K562 (cell line): Measurements from ENCODE around the gene MFN1. TPM values are rescaled to one million over a fixed set of nuclear protein-coding genes. Genes with fewer than 3 reads are reported as not detected.

Source experiments
- ATAC-seq: fragments of 200-7000 bp; cut with Tn5 transposase; 3 replicates; pipeline ENCODE4 v1.9.1; 2020; ENCODE audit warnings: moderate library complexity
- BruUV-seq: library from RNA; stranded (reverse); fragments of 400-500 nt; replicated peaks from 2 replicates; lab custom pipeline; 2021; lab: Mats Ljungman, UMichigan
- CTCF ChIA-PET: fragments of 300-600 bp; formaldehyde crosslinking; extraction: SDS; loops from one replicate; lab custom pipeline; 2021; ENCODE audit warnings: low intra/inter-chr PET ratio; lab: Yijun Ruan, JAX
- POLR2A ChIA-PET: fragments of 300-600, 350-650 bp; sonication (Branson Sonifier 250); formaldehyde crosslinking; extraction: SDS; loops from one replicate; lab custom pipeline; 2021; ENCODE audit warnings: antibody characterized with exemption, inconsistent platforms; lab: Yijun Ruan, JAX
- DNase-seq, 4 experiments: peaks; one replicate each; pipeline versions ENCODE4 v3.0.0 to v3.0.0-alpha.2; 2011 to 2018; ENCODE audit warnings: low spot score in 3 of 4, mixed read lengths in 3 of 4; ENCODE audit errors: extremely low read depth in 1 of 4
- FAIRE-seq: peaks from 2 replicates; lab custom pipeline; 2011; peaks lifted over from hg19 to GRCh38; lab: Jason Lieb, UNC
- H2AFZ ChIP-seq: 2 replicates; pipeline ENCODE4 v1.6.0; 2011; ENCODE audit warnings: low read depth, low read length, control low read depth, inconsistent platforms
- H3K27ac ChIP-seq: fragments of 200-600 bp; 3 replicates; pipeline ENCODE4 v1.8.0; 2011; ENCODE audit warnings: low read depth, mild to moderate bottlenecking, control low read depth, inconsistent platforms, low read length, moderate library complexity, mixed read lengths; ENCODE audit errors: extremely low read depth
- H3K27me3 ChIP-seq, 2 experiments: fragments of 300-600 bp in 1 of 2; 2 replicates in 1 of 2; 3 replicates in 1 of 2; pipeline versions ENCODE4 v1.6.0 to v1.8.0; 2011; ENCODE audit warnings: inconsistent platforms in 2 of 2, low read length in 2 of 2, mild to moderate bottlenecking in 1 of 2, mixed read lengths in 1 of 2, moderate library complexity in 1 of 2; ENCODE audit not compliant: control insufficient read depth in 2 of 2, insufficient read depth in 2 of 2
- H3K36me3 ChIP-seq: fragments of 300-600 bp; 3 replicates; pipeline ENCODE4 v1.8.0; 2011; ENCODE audit warnings: mild to moderate bottlenecking, low read length, inconsistent platforms; ENCODE audit not compliant: control insufficient read depth, insufficient read depth
- H3K4me1 ChIP-seq, 2 experiments: fragments of 200-600 bp in 1 of 2; replicated peaks in 1 of 2; 2 replicates in 1 of 2; 3 replicates in 1 of 2; pipeline versions ENCODE4 v1.5.1 to v1.8.0; 2011; ENCODE audit warnings: inconsistent platforms in 2 of 2, low read length in 2 of 2, mild to moderate bottlenecking in 1 of 2, mixed read lengths in 1 of 2, moderate library complexity in 1 of 2; ENCODE audit not compliant: control insufficient read depth in 2 of 2, insufficient read depth in 2 of 2
- H3K4me2 ChIP-seq: 2 replicates; pipeline ENCODE4 v1.6.1; 2011; ENCODE audit warnings: low read length, control low read depth, inconsistent platforms, mixed read lengths; ENCODE audit not compliant: insufficient read depth
- H3K4me3 ChIP-seq: fragments of 200-600 bp; sonication (generic), shearing (Covaris generic); 2 replicates; pipeline ENCODE4 v1.5.1; 2016; ENCODE audit warnings: control low read depth, inconsistent platforms
- H3K79me2 ChIP-seq: fragments of 200-600 bp; 3 replicates; pipeline ENCODE4 v1.8.0; 2011; ENCODE audit warnings: low read length, inconsistent platforms; ENCODE audit not compliant: control insufficient read depth, insufficient read depth
- H3K9ac ChIP-seq, 2 experiments: 2 replicates each; pipeline versions ENCODE4 v1.6.0 to v1.6.1; 2011; ENCODE audit warnings: low read depth in 2 of 2, low read length in 2 of 2, control low read depth in 1 of 2, inconsistent platforms in 1 of 2, mild to moderate bottlenecking in 1 of 2, mixed read lengths in 1 of 2; ENCODE audit not compliant: insufficient read depth in 1 of 2
- H3K9me1 ChIP-seq: one replicate; pipeline ENCODE4 v1.6.0; 2011; ENCODE audit warnings: inconsistent platforms, mild to moderate bottlenecking, low read length, moderate library complexity; ENCODE audit not compliant: control insufficient read depth, insufficient read depth
- H3K9me3 ChIP-seq: replicated peaks from 2 replicates; pipeline ENCODE4 v1.5.1; 2011; ENCODE audit warnings: low read depth, low read length, inconsistent platforms; ENCODE audit not compliant: control insufficient read depth, insufficient read depth
- H4K20me1 ChIP-seq: replicated peaks from 2 replicates; pipeline ENCODE4 v1.6.1; 2011; ENCODE audit warnings: low read length, inconsistent platforms, mixed read lengths; ENCODE audit not compliant: control insufficient read depth, insufficient read depth
- C11orf30 ChIP-seq: fragments of 450-650 bp; IDR thresholded peaks from 2 replicates; pipeline ENCODE4 v1.6.1; 2016; ENCODE audit warnings: low read depth, mild to moderate bottlenecking
- EHMT2 ChIP-seq: fragments of 450-650 bp; IDR thresholded peaks from 2 replicates; pipeline ENCODE4 v1.6.1; 2018; ENCODE audit warnings: antibody characterized with exemption
- EWSR1 ChIP-seq: fragments of 450-650 bp; IDR thresholded peaks from 2 replicates; pipeline ENCODE4 v1.6.1; 2018; ENCODE audit warnings: borderline replicate concordance, mild to moderate bottlenecking, low read depth, moderate library complexity; ENCODE audit not compliant: partially characterized antibody
- FIP1L1 ChIP-seq: fragments of 200-400 bp; formaldehyde crosslinking; IDR thresholded peaks from 2 replicates; pipeline ENCODE4 v1.6.1; 2018; ENCODE audit warnings: mild to moderate bottlenecking, low read depth, low read length; ENCODE audit not compliant: poor library complexity, severe bottlenecking
- FUS ChIP-seq: fragments of 200-400 bp; formaldehyde crosslinking; optimal IDR thresholded peaks from 2 replicates; pipeline ENCODE3; 2017; ENCODE audit warnings: low read depth, low read length
- HMGN3 ChIP-seq: IDR thresholded peaks from 2 replicates; pipeline ENCODE4 v1.6.1; 2011; ENCODE audit warnings: borderline replicate concordance, low read depth, mild to moderate bottlenecking, mixed read lengths, low read length; ENCODE audit not compliant: insufficient read length; ENCODE audit errors: extremely low read depth
- MTF1 ChIP-seq: fragments of 250-450 bp; sonication (Bioruptor Pico); IDR thresholded peaks from 2 replicates; pipeline ENCODE4 v1.9.0; 2021; ENCODE audit warnings: moderate library complexity, mild to moderate bottlenecking, inconsistent platforms, borderline replicate concordance
- NRF1 ChIP-seq, 2 experiments: fragments of 450-650 bp; IDR thresholded peaks in 1 of 2; conservative IDR thresholded peaks in 1 of 2; 2 replicates each; pipeline ENCODE4 v1.6.1; 2014; ENCODE audit warnings: mild to moderate bottlenecking in 2 of 2
- PCBP1 ChIP-seq: fragments of 200-400 bp; formaldehyde crosslinking; IDR thresholded peaks from 2 replicates; pipeline ENCODE4 v1.6.1; 2018; ENCODE audit warnings: mild to moderate bottlenecking, low read depth, low read length; ENCODE audit not compliant: poor library complexity, severe bottlenecking
- PHF20 ChIP-seq: fragments of 450-650 bp; IDR thresholded peaks from 2 replicates; pipeline ENCODE4 v1.6.1; 2018; ENCODE audit not compliant: partially characterized antibody
- RBBP5 ChIP-seq: fragments of 200-600 bp; sonication (generic); IDR thresholded peaks from 2 replicates; pipeline ENCODE4 v1.6.1; 2012; ENCODE audit warnings: borderline replicate concordance, mild to moderate bottlenecking, low read length, control low read depth, inconsistent platforms; ENCODE audit not compliant: insufficient read depth, poor library complexity, severe bottlenecking
- WGBS: fragments of 100-300 bp; shearing (Covaris generic); methylation state at CpG from one replicate; pipeline ENCODE4 v1.1.6; 2016; ENCODE audit warnings: low coverage, mixed read lengths; ENCODE audit not compliant: insufficient coverage; ENCODE audit errors: missing lambda C conversion rate; 5-methylcytosine and 5-hydroxymethylcytosine counted together
- in situ Hi-C: fragments of 300-500 bp; cut with MboI; formaldehyde crosslinking; loops from 4 replicates; pipeline ENCODE4 v1.15.0; 2018; ENCODE audit warnings: inconsistent platforms, mixed read lengths
- intact Hi-C: fragments of 100-400 bp; cut with micrococcal nuclease; formaldehyde crosslinking; loops from 2 replicates; pipeline ENCODE4 v1.14.2; 2022
- polyA plus RNA-seq, 8 experiments: library from polyadenylated mRNA; depleted of rRNA in 4 of 8; stranded (reverse) in 5 of 8; unstranded in 3 of 8; fragments of >200 nt; fragmentation: Nextera tagmentation in 2 of 8; fragmentation: Illumina TruSeq in 1 of 8; extraction: Ambion mirVana in 2 of 8; extraction: Trizol in 1 of 8; gene quantifications; 2 replicates each; pipeline versions ENCODE4 v1.2.1 to v1.2.3, GENCODE V29; 2011 to 2014; ENCODE audit warnings: inconsistent platforms in 1 of 8, missing spikeins in 1 of 8
- total RNA-seq, 7 experiments: library from RNA; depleted of rRNA in 6 of 7; stranded (reverse); fragments of >200 nt in 6 of 7; fragmentation: Illumina TruSeq in 2 of 7; extraction: Trizol in 2 of 7; gene quantifications; 2 replicates each; pipeline versions ENCODE4 v1.2.1 to v1.2.3, GENCODE V29; 2011 to 2021; ENCODE audit warnings: low replicate concordance in 1 of 7
- TF ChIP-seq, protein P1 (sequence below): sonication (generic); IDR thresholded peaks from 2 replicates; pipeline ENCODE4 v1.6.1; 2016
- TF ChIP-seq, protein P2 (sequence below): fragments of 450-650 bp; IDR thresholded peaks from 2 replicates; pipeline ENCODE4 v1.6.1; 2018; ENCODE audit not compliant: partially characterized antibody

MFN1 gene
- total and polyA plus RNA-seq, 9 of the 15 experiments (the other 6 are each of a cell fraction or from before 2014, with no cell fraction given), result 10.5 to 42.7 (median 22.6) TPM

DNA sequence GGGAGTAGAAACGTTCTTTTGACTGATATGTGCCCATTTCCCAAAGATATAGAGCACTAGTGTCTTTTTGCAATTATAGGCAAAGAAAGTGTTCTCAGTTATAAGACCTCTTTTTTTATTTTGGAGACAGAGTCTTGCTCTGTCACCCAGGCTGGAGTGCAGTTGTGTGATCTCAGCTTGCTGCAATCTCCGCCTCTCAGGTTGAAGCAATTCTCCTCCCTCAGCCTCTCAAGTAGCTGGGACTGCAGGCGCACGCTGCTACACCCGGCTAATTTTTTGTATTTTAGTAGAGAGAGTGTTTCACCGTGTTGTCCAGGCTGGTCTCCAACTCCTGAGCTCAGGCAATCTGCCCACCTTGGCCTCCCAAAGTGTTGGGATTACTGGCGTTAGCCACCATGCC is 45.4 kb upstream of the MFN1 start (continued):
- peak; percentile 17 to 31; a peak in 1 of 4 replicates for TF ChIP-seq NRF1 (conservative IDR thresholded peaks at IDR 0.05 in 1 of 2, IDR thresholded peaks at IDR 0.05 in 1 of 2)
- TF ChIP-seq RBBP5, result peak; percentile 16

DNA sequence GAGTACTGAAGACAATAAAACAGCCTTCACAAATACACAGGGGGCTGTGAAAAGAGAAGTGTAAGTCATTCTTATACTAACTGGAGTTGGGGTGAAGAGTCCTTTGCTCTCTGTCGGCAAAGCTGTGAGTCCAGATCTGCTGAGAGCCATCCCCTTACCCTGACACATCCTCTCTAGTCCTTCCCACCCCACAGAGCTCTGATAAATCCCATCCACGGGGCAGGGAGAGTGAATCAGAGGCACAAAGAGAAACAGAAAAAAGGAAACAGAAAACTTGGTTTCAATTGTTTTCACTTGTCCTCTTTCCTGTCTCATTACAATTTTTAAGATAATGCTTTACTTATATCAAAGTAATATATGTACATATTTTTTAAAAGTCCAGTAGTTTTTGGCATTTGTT is 42.9 kb upstream of the MFN1 start:
- Histone ChIP-seq H3K27ac (peak overlapping the region; percentile 8; the same call in 1 of the 3 replicates), H3K9ac (peak overlapping the region in 1 of 2 experiments; percentile 2; a peak in 1 of 4 replicates), H3K9me3 (peaks cover 4% of the 10 kb centered on the region; the same call in 1 of the 2 replicates), H4K20me1 (no peaks in the 10 kb centered on the region), H3K79me2 (no peaks in the 10 kb centered on the region), H3K4me1 (peaks cover 9 to 16% of the 10 kb centered on the region in 2 experiments; a peak in 3 of 5 replicates), H3K4me3 (no peak overlapping the region), H3K9me1 (no peaks in the 10 kb centered on the region), H2AFZ (peak overlapping the region; percentile 85), H3K36me3 (no peaks in the 10 kb centered on the region; the same call in 2 of the 3 replicates), H3K27me3 (no peaks in the 10 kb centered on the region), H3K4me2 (no peak overlapping the region; the same call in 1 of the 2 replicates)
- FAIRE-seq (no peak), ATAC-seq (peak; percentile 58), DNase-seq (peak in 2 of 4 experiments; percentile 50 to 53)
- WGBS, result 7% methylated on average over 2 of the region's 2 CpGs
- intact Hi-C loops, result loop anchor here (5.0 kb wide), 1 partner anchor 157 kb away; the partner anchor contains the start of gene PIK3CA
- POLR2A ChIA-PET, result no interaction called here
- BruUV-seq, result no TSS peak
- in situ Hi-C loops, result loop anchor here (25.0 kb wide), 1 partner anchor 842 kb away; no protein-coding TSS in a partner anchor
- CTCF ChIA-PET, result no interaction called here
- TF ChIP-seq MTF1 (CRISPR knock-in tag), result no peak
- TF ChIP-seq HMGN3, result no peak
- no peak for TF ChIP-seq PHF20
- no peak for TF ChIP-seq PCBP1
- TF ChIP-seq, protein P1, sequence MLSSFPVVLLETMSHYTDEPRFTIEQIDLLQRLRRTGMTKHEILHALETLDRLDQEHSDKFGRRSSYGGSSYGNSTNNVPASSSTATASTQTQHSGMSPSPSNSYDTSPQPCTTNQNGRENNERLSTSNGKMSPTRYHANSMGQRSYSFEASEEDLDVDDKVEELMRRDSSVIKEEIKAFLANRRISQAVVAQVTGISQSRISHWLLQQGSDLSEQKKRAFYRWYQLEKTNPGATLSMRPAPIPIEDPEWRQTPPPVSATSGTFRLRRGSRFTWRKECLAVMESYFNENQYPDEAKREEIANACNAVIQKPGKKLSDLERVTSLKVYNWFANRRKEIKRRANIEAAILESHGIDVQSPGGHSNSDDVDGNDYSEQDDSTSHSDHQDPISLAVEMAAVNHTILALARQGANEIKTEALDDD, result 0 out of 2 replicates have a peak, but pooled peaks have one; percentile 19
- TF ChIP-seq C11orf30, result no peak
- no peak for TF ChIP-seq FUS
- TF ChIP-seq, protein P2, sequence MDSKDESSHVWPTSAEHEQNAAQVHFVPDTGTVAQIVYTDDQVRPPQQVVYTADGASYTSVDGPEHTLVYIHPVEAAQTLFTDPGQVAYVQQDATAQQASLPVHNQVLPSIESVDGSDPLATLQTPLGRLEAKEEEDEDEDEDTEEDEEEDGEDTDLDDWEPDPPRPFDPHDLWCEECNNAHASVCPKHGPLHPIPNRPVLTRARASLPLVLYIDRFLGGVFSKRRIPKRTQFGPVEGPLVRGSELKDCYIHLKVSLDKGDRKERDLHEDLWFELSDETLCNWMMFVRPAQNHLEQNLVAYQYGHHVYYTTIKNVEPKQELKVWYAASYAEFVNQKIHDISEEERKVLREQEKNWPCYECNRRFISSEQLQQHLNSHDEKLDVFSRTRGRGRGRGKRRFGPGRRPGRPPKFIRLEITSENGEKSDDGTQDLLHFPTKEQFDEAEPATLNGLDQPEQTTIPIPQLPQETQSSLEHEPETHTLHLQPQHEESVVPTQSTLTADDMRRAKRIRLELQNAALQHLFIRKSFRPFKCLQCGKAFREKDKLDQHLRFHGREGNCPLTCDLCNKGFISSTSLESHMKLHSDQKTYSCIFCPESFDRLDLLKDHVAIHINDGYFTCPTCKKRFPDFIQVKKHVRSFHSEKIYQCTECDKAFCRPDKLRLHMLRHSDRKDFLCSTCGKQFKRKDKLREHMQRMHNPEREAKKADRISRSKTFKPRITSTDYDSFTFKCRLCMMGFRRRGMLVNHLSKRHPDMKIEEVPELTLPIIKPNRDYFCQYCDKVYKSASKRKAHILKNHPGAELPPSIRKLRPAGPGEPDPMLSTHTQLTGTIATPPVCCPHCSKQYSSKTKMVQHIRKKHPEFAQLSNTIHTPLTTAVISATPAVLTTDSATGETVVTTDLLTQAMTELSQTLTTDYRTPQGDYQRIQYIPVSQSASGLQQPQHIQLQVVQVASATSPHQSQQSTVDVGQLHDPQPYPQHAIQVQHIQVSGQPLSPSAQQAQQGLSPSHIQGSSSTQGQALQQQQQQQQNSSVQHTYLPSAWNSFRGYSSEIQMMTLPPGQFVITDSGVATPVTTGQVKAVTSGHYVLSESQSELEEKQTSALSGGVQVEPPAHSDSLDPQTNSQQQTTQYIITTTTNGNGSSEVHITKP, result peak; percentile 37
- no peak for TF ChIP-seq EWSR1
- no peak for TF ChIP-seq EHMT2
- no peak for TF ChIP-seq FIP1L1
